IMR-90 (cell line): ENCODE results near the gene KCNT2. TPM values are rescaled to one million over a fixed set of nuclear protein-coding genes. Genes with fewer than 3 reads are reported as not detected.

Experiments
- ATAC-seq: fragments of 200-7000 bp; cut with Tn5 transposase; 2 replicates; pipeline ENCODE4 v1.9.1; 2020; ENCODE audit warnings: low read depth, mild to moderate bottlenecking, moderate library complexity
- BruUV-seq: library from RNA; stranded (reverse); fragments of 400-500 nt; replicated peaks from 2 replicates; lab custom pipeline; 2021; lab: Mats Ljungman, UMichigan
- CTCF ChIA-PET: fragments of 300-600 bp; formaldehyde crosslinking; extraction: SDS; loops from one replicate; lab custom pipeline; 2021; ENCODE audit warnings: antibody characterized with exemption; lab: Yijun Ruan, JAX
- POLR2A ChIA-PET: fragments of 300-600 bp; sonication (Branson Sonifier 250); formaldehyde crosslinking; loops from one replicate; lab custom pipeline; 2022; ENCODE audit warnings: antibody characterized with exemption; ENCODE audit not compliant: unreplicated experiment; lab: Charles Lee
- DNase-seq: peaks from one replicate; pipeline ENCODE4 v3.0.0; 2013
- H2AFZ ChIP-seq: replicated peaks from 2 replicates; pipeline ENCODE3; 2013; ENCODE audit warnings: low read length, mild to moderate bottlenecking; ENCODE audit not compliant: poor library complexity
- H2AK5ac ChIP-seq: 2 replicates; pipeline ENCODE4 v1.6.1; 2013; ENCODE audit warnings: low read depth, low read length, inconsistent platforms
- H2AK9ac ChIP-seq: replicated peaks from 2 replicates; pipeline ENCODE3; 2013; ENCODE audit warnings: mild to moderate bottlenecking, low read depth, low read length, moderate library complexity; ENCODE audit not compliant: poor library complexity
- H2BK120ac ChIP-seq: 2 replicates; pipeline ENCODE4 v1.6.1; 2013; ENCODE audit warnings: low read depth, low read length, inconsistent platforms
- H2BK15ac ChIP-seq: 3 replicates; pipeline ENCODE4 v1.6.1; 2013; ENCODE audit warnings: low read depth, low read length, inconsistent platforms
- H2BK20ac ChIP-seq: 2 replicates; pipeline ENCODE4 v1.6.1; 2013; ENCODE audit warnings: low read depth, mild to moderate bottlenecking, inconsistent platforms, low read length, moderate library complexity
- H2BK5ac ChIP-seq: 2 replicates; pipeline ENCODE4 v1.6.1; 2013; ENCODE audit warnings: mild to moderate bottlenecking, low read depth, low read length, inconsistent platforms; ENCODE audit not compliant: poor library complexity, severe bottlenecking
- H3K14ac ChIP-seq: replicated peaks from 2 replicates; pipeline ENCODE4 v1.6.1; 2013; ENCODE audit warnings: low read depth, low read length, inconsistent platforms
- H3K18ac ChIP-seq: 2 replicates; pipeline ENCODE4 v1.6.1; 2013; ENCODE audit warnings: low read depth, low read length, control low read depth
- H3K23ac ChIP-seq: 2 replicates; pipeline ENCODE4 v1.6.1; 2013; ENCODE audit warnings: low read depth, low read length, inconsistent platforms
- H3K27ac ChIP-seq: 2 replicates; pipeline ENCODE4 v1.5.1; 2013; ENCODE audit warnings: mild to moderate bottlenecking, control low read depth, low read length; ENCODE audit not compliant: insufficient read depth
- H3K27me3 ChIP-seq: 2 replicates; pipeline ENCODE4 v1.6.1; 2013; ENCODE audit warnings: low read length; ENCODE audit not compliant: control insufficient read depth, insufficient read depth
- H3K36me3 ChIP-seq: 2 replicates; pipeline ENCODE4 v1.6.1; 2013; ENCODE audit warnings: low read length, mixed read lengths; ENCODE audit not compliant: control insufficient read depth, insufficient read depth
- H3K4ac ChIP-seq: 2 replicates; pipeline ENCODE4 v1.6.1; 2013; ENCODE audit warnings: low read depth, low read length, inconsistent platforms
- H3K4me1 ChIP-seq: 2 replicates; pipeline ENCODE4 v1.6.1; 2013; ENCODE audit warnings: low read length, mixed read lengths; ENCODE audit not compliant: control insufficient read depth, insufficient read depth
- H3K4me2 ChIP-seq: 2 replicates; pipeline ENCODE4 v1.6.1; 2013; ENCODE audit warnings: low read depth, mild to moderate bottlenecking, control low read depth, low read length, moderate library complexity
- H3K4me3 ChIP-seq: 2 replicates; pipeline ENCODE4 v1.5.1; 2013; ENCODE audit warnings: low read depth, mild to moderate bottlenecking, control low read depth, low read length, moderate library complexity; ENCODE audit not compliant: insufficient read depth
- H3K56ac ChIP-seq: 2 replicates; pipeline ENCODE4 v1.6.1; 2013; ENCODE audit warnings: low read length, inconsistent platforms; ENCODE audit not compliant: insufficient read depth; ENCODE audit errors: extremely low read depth
- H3K79me1 ChIP-seq, 2 experiments: 2 replicates each; pipeline ENCODE4 v1.6.1; 2013; ENCODE audit warnings: low read length in 2 of 2, inconsistent platforms in 1 of 2, low read depth in 1 of 2
- H3K9ac ChIP-seq: 2 replicates; pipeline ENCODE4 v1.6.1; 2013; ENCODE audit warnings: low read depth, low read length, control low read depth
- H3K9me1 ChIP-seq: 2 replicates; pipeline ENCODE4 v1.6.1; 2013; ENCODE audit warnings: low read length, inconsistent platforms; ENCODE audit not compliant: insufficient read depth
- H3K9me3 ChIP-seq: 2 replicates; pipeline ENCODE4 v1.6.1; 2013; ENCODE audit warnings: low read length; ENCODE audit not compliant: control insufficient read depth, insufficient read depth
- H4K20me1 ChIP-seq: 2 replicates; pipeline ENCODE4 v1.6.1; 2013; ENCODE audit warnings: low read length, inconsistent platforms; ENCODE audit not compliant: insufficient read depth
- H4K5ac ChIP-seq: 2 replicates; pipeline ENCODE4 v1.6.1; 2013; ENCODE audit warnings: mild to moderate bottlenecking, low read depth, low read length, control low read depth
- H4K8ac ChIP-seq, 2 experiments: 2 replicates each; pipeline ENCODE4 v1.6.1; 2013; ENCODE audit warnings: low read depth in 2 of 2, low read length in 2 of 2, control low read depth in 1 of 2, inconsistent platforms in 1 of 2
- H4K91ac ChIP-seq: 2 replicates; pipeline ENCODE4 v1.6.1; 2013; ENCODE audit warnings: low read depth, low read length, inconsistent platforms; ENCODE audit not compliant: insufficient read depth
- BHLHE40 ChIP-seq: fragments of 150-350 bp; IDR thresholded peaks from 2 replicates; pipeline ENCODE4 v1.6.1; 2016; ENCODE audit warnings: mild to moderate bottlenecking, low read depth, low read length
- CEBPB ChIP-seq: IDR thresholded peaks from 2 replicates; pipeline ENCODE4 v1.6.1; 2012; ENCODE audit warnings: low read depth, low read length, improper control_type of control experiment
- CHD1 ChIP-seq: IDR thresholded peaks from 2 replicates; pipeline ENCODE4 v1.6.1; 2012; ENCODE audit warnings: low read depth, low read length, improper control_type of control experiment
- FOS ChIP-seq: fragments of 150-350 bp; IDR thresholded peaks from 2 replicates; pipeline ENCODE4 v1.6.1; 2016; ENCODE audit warnings: low read depth, low read length
- MAFK ChIP-seq: IDR thresholded peaks from 2 replicates; pipeline ENCODE4 v1.6.1; 2012; ENCODE audit warnings: low read depth, low read length, improper control_type of control experiment
- MAZ ChIP-seq: IDR thresholded peaks from 2 replicates; pipeline ENCODE4 v1.6.1; 2012; ENCODE audit warnings: low read depth, mild to moderate bottlenecking, low read length, improper control_type of control experiment, moderate library complexity, borderline replicate concordance
- MXI1 ChIP-seq: IDR thresholded peaks from 2 replicates; pipeline ENCODE4 v1.6.1; 2012; ENCODE audit warnings: low read depth, mild to moderate bottlenecking, low read length, moderate library complexity, borderline replicate concordance
- NFE2L2 ChIP-seq: fragments of 150-350 bp; IDR thresholded peaks from 2 replicates; pipeline ENCODE4 v1.6.1; 2016; ENCODE audit warnings: low read depth, mild to moderate bottlenecking, low read length
- POLR2A ChIP-seq: IDR thresholded peaks from 2 replicates; pipeline ENCODE4 v1.6.1; 2012; ENCODE audit warnings: mild to moderate bottlenecking, low read depth, low read length
- RAD21 ChIP-seq: IDR thresholded peaks from 2 replicates; pipeline ENCODE4 v1.6.1; 2012; ENCODE audit warnings: low read length, improper control_type of control experiment
- RCOR1 ChIP-seq: IDR thresholded peaks from 2 replicates; pipeline ENCODE4 v1.6.1; 2012; ENCODE audit warnings: mild to moderate bottlenecking, low read length, improper control_type of control experiment; ENCODE audit not compliant: insufficient replicate concordance
- RFX5 ChIP-seq: IDR thresholded peaks from 2 replicates; pipeline ENCODE4 v1.8.0; 2012; ENCODE audit warnings: low read depth, mild to moderate bottlenecking, low read length, moderate library complexity
- SMC3 ChIP-seq: fragments of 150-350 bp; IDR thresholded peaks from 2 replicates; pipeline ENCODE4 v1.6.1; 2016; ENCODE audit warnings: low read depth, mild to moderate bottlenecking, antibody characterized with exemption, low read length, moderate library complexity
- WGBS, 2 experiments: methylation state at CpG; one replicate each; pipeline versions ENCODE4 v1.1.5 to v1.1.7; 2013; ENCODE audit warnings: missing lambda C conversion rate in 2 of 2; ENCODE audit not compliant: insufficient read length in 1 of 2; ENCODE audit errors: extremely low coverage in 2 of 2; 5-methylcytosine and 5-hydroxymethylcytosine counted together
- dilution Hi-C: fragments of 300-500 bp; cut with HindIII; formaldehyde crosslinking; loops from one replicate; pipeline ENCODE4 v1.14.3; 2018; ENCODE audit warnings: low sequenced_read_pairs; ENCODE audit not compliant: unreplicated experiment
- in situ Hi-C: fragments of 300-500 bp; cut with MboI; formaldehyde crosslinking; loops from 3 replicates; pipeline ENCODE4 v1.14.3; 2019; ENCODE audit warnings: low sequenced_read_pairs, inconsistent platforms, mixed read lengths
- intact Hi-C: fragments of 100-400 bp; cut with micrococcal nuclease; formaldehyde crosslinking; loops from 2 replicates; pipeline ENCODE4 v1.10.0; 2022
- polyA plus RNA-seq, 3 experiments: library from polyadenylated mRNA; depleted of rRNA; stranded (reverse); fragments of >200 nt; gene quantifications; 2 replicates each; pipeline ENCODE4 v1.2.3, GENCODE V29; 2012; ENCODE audit warnings: low replicate concordance in 1 of 3
- total RNA-seq: library from RNA; depleted of rRNA; stranded (reverse); fragments of >200 nt; gene quantifications from 2 replicates; pipeline ENCODE4 v1.2.3, GENCODE V29; 2012
- TF ChIP-seq, protein P1 (sequence below): fragments of 150-350 bp; IDR thresholded peaks from 2 replicates; pipeline ENCODE4 v1.6.1; 2017; ENCODE audit warnings: mild to moderate bottlenecking, antibody characterized with exemption, low read length, low read depth
- TF ChIP-seq, protein P2 (sequence below): fragments of 150-350 bp; IDR thresholded peaks from 2 replicates; pipeline ENCODE4 v1.6.1; 2016; ENCODE audit warnings: low read depth, mild to moderate bottlenecking, low read length, moderate library complexity, borderline replicate concordance
- TF ChIP-seq, protein P3 (sequence below): conservative IDR thresholded peaks from 2 replicates; pipeline ENCODE4 v1.5.1; 2012; ENCODE audit warnings: mild to moderate bottlenecking, low read depth, low read length, improper control_type of control experiment

Gene KCNT2
- total and polyA plus RNA-seq, 2 of the 4 experiments (the other 2 are of a cell fraction), result 0.22 to 0.72 TPM

DNA sequence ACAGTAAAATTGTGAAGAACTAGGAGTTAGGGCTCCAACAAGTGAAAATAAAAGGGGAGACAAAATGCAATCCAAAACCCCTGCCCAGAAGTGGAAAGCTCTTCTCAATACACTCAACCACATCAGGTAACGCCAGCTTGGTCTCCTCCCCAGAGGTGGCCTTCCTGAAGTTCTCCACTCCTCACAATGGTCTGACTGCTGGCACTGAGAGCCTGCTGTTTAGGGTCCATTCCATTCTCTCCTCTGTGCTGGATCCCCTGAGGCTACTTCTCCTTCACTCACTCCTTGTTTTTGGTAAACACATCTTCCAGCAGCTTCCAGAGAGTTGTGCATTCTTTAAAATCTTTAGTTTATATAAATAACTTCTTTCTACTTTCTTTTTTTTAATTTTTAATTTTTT is 189.5 kb downstream of the KCNT2 start:
- H3K23ac ChIP-seq, result no peak overlapping the region
- WGBS, 2 experiments, result 100% methylated on average over 1 of the region's 1 CpG; no CpG with 5 or more reads in 1 of the 2 experiments
- ChIA-PET CTCF (no interaction called here), POLR2A (no interaction called here)
- BruUV-seq, result no TSS peak
- H3K9ac ChIP-seq, result no peak overlapping the region
- H3K56ac ChIP-seq, result no peak overlapping the region
- no peak overlapping the region for H2AK9ac ChIP-seq
- dilution Hi-C loops, result no loop called here
- H3K4ac ChIP-seq, result no peak overlapping the region
- no peak overlapping the region for H3K4me2 ChIP-seq
- no peak overlapping the region for H4K5ac ChIP-seq
- H4K8ac ChIP-seq, result no peak overlapping the region
- H4K20me1 ChIP-seq, result no peaks in the 10 kb centered on the region
- DNase-seq (no peak), ATAC-seq (no peak)
- H3K4me1 ChIP-seq, result peaks cover 2% of the 10 kb centered on the region; the same call in 1 of the 2 replicates
- H2BK20ac ChIP-seq, result no peak overlapping the region
- no peak overlapping the region for H2BK15ac ChIP-seq
- H3K27me3 ChIP-seq, result no peaks in the 10 kb centered on the region
- in situ Hi-C loops, result no loop called here
- no peak overlapping the region for H2BK120ac ChIP-seq
- H4K91ac ChIP-seq, result no peak overlapping the region
- intact Hi-C loops, result no loop called here
- H2AFZ ChIP-seq, result no peak overlapping the region
- no peak overlapping the region for H3K14ac ChIP-seq
- no peaks in the 10 kb centered on the region for H3K9me3 ChIP-seq
- H3K9me1 ChIP-seq, result no peaks in the 10 kb centered on the region
- H2AK5ac ChIP-seq, result no peak overlapping the region
- H2BK5ac ChIP-seq, result no peak overlapping the region
- no peak overlapping the region for H3K27ac ChIP-seq
- H3K36me3 ChIP-seq, result no peaks in the 10 kb centered on the region
- no peak for TF ChIP-seq RCOR1
- no peak for TF ChIP-seq SMC3
- no peak for TF ChIP-seq FOS
- TF ChIP-seq MAZ, result no peak
- TF ChIP-seq, protein P1, sequence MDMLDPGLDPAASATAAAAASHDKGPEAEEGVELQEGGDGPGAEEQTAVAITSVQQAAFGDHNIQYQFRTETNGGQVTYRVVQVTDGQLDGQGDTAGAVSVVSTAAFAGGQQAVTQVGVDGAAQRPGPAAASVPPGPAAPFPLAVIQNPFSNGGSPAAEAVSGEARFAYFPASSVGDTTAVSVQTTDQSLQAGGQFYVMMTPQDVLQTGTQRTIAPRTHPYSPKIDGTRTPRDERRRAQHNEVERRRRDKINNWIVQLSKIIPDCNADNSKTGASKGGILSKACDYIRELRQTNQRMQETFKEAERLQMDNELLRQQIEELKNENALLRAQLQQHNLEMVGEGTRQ, result no peak
- no peak for TF ChIP-seq NFE2L2
- TF ChIP-seq BHLHE40, result no peak
- no peak for TF ChIP-seq POLR2A
- TF ChIP-seq, protein P2, sequence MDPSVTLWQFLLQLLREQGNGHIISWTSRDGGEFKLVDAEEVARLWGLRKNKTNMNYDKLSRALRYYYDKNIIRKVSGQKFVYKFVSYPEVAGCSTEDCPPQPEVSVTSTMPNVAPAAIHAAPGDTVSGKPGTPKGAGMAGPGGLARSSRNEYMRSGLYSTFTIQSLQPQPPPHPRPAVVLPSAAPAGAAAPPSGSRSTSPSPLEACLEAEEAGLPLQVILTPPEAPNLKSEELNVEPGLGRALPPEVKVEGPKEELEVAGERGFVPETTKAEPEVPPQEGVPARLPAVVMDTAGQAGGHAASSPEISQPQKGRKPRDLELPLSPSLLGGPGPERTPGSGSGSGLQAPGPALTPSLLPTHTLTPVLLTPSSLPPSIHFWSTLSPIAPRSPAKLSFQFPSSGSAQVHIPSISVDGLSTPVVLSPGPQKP, result no peak
- no peak for TF ChIP-seq RFX5
- no peak for TF ChIP-seq MAFK
- no peak for TF ChIP-seq CEBPB
- no peak for TF ChIP-seq CHD1
- TF ChIP-seq MXI1, result no peak
- no peak for TF ChIP-seq RAD21
- TF ChIP-seq, protein P3, sequence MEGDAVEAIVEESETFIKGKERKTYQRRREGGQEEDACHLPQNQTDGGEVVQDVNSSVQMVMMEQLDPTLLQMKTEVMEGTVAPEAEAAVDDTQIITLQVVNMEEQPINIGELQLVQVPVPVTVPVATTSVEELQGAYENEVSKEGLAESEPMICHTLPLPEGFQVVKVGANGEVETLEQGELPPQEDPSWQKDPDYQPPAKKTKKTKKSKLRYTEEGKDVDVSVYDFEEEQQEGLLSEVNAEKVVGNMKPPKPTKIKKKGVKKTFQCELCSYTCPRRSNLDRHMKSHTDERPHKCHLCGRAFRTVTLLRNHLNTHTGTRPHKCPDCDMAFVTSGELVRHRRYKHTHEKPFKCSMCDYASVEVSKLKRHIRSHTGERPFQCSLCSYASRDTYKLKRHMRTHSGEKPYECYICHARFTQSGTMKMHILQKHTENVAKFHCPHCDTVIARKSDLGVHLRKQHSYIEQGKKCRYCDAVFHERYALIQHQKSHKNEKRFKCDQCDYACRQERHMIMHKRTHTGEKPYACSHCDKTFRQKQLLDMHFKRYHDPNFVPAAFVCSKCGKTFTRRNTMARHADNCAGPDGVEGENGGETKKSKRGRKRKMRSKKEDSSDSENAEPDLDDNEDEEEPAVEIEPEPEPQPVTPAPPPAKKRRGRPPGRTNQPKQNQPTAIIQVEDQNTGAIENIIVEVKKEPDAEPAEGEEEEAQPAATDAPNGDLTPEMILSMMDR, result no peak
- peak overlapping the region; percentile 65; the same call in 1 of the 2 replicates for H3K18ac ChIP-seq
- no peak overlapping the region for H3K4me3 ChIP-seq
- H3K79me1 ChIP-seq, result no peaks in the 10 kb centered on the region
